Measurements from ENCODE around the gene DCAF5.

- TF ChIP-seq CTCF (IDR thresholded peaks at IDR 0.05; ENCODE audit: low read length) (no peak), EZH2 (optimal IDR thresholded peaks at IDR 0.05; ENCODE audit: low read depth, low read length) (no peak), EZH2phosphoT487 (IDR thresholded peaks at IDR 0.05; ENCODE audit: low read length) (no peak)
Measured at GRCh38 chr14:69073429-69073828, 79.5 kb downstream of the DCAF5 start.

Data from MM.1S (cell line).